A673 (cell line): ENCODE results near the gene EPHA5.

Experiments used
- EZH2 ChIP-seq: fragments of 200-600 bp; sonication (generic); IDR thresholded peaks from 2 replicates; pipeline ENCODE4 v1.6.1; 2017; ENCODE audit warnings: borderline replicate concordance, low read depth, mild to moderate bottlenecking, mixed read lengths, antibody characterized with exemption, low read length; ENCODE audit not compliant: poor library complexity, severe bottlenecking
- TF ChIP-seq, protein P1 (sequence below): fragments of 300-800, 200-600 bp; sonication (generic); conservative IDR thresholded peaks from 2 replicates; pipeline ENCODE4 v1.5.1; 2017; ENCODE audit warnings: low read depth, mild to moderate bottlenecking, antibody characterized with exemption, low read length, moderate library complexity, mixed read lengths

DNA sequence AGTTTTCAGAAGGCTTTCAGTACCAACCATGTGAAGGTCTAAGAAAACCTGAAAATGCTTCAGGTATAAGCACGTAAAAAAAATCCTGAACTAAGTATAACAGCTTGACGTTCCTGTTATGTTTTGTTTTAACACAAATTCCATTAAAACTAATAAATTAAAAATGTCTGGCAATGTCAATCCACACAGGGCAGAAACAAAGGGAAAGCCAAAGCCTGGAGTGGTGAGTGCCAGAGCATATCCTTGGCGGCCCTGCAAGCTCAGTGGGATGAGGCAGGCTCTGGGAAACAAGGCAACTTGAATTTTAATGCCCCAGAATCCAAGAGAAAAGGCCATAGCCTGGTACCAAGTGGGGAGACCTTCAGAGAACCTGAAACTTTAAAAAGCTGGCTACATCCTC lies 78.2 kb downstream of the EPHA5 start:
- TF ChIP-seq, protein P1, sequence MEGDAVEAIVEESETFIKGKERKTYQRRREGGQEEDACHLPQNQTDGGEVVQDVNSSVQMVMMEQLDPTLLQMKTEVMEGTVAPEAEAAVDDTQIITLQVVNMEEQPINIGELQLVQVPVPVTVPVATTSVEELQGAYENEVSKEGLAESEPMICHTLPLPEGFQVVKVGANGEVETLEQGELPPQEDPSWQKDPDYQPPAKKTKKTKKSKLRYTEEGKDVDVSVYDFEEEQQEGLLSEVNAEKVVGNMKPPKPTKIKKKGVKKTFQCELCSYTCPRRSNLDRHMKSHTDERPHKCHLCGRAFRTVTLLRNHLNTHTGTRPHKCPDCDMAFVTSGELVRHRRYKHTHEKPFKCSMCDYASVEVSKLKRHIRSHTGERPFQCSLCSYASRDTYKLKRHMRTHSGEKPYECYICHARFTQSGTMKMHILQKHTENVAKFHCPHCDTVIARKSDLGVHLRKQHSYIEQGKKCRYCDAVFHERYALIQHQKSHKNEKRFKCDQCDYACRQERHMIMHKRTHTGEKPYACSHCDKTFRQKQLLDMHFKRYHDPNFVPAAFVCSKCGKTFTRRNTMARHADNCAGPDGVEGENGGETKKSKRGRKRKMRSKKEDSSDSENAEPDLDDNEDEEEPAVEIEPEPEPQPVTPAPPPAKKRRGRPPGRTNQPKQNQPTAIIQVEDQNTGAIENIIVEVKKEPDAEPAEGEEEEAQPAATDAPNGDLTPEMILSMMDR: no peak
- TF ChIP-seq EZH2: no peak
